H9 (cell line): Measurements from ENCODE around the gene TBC1D9. TPM values are rescaled to one million over a fixed set of nuclear protein-coding genes. Genes with fewer than 3 reads are reported as not detected.

Experiments
- DNase-seq: peaks from one replicate; pipeline ENCODE4 v3.0.0-alpha.2; 2017
- H2AFZ ChIP-seq: one replicate; pipeline ENCODE4 v1.6.1; 2013; ENCODE audit warnings: mild to moderate bottlenecking, low read length, control low read depth, moderate library complexity
- H2AK5ac ChIP-seq: 2 replicates; pipeline ENCODE4 v1.6.1; 2013; ENCODE audit warnings: low read length, control low read depth, mixed read lengths; ENCODE audit not compliant: insufficient read length
- H2BK120ac ChIP-seq: one replicate; pipeline ENCODE4 v1.6.1; 2013; ENCODE audit warnings: low read depth, mild to moderate bottlenecking, low read length, control low read depth, inconsistent platforms; ENCODE audit not compliant: poor library complexity, severe bottlenecking
- H2BK12ac ChIP-seq: 2 replicates; pipeline ENCODE4 v1.6.1; 2013; ENCODE audit warnings: low read length, control low read depth, mixed read lengths, low read depth; ENCODE audit not compliant: insufficient read length
- H2BK15ac ChIP-seq: 2 replicates; pipeline ENCODE4 v1.6.1; 2013; ENCODE audit warnings: low read depth, low read length, control low read depth
- H2BK20ac ChIP-seq: one replicate; pipeline ENCODE4 v1.6.1; 2013; ENCODE audit warnings: low read depth, mild to moderate bottlenecking, low read length, control low read depth, inconsistent platforms; ENCODE audit not compliant: poor library complexity, severe bottlenecking
- H2BK5ac ChIP-seq: 2 replicates; pipeline ENCODE4 v1.6.1; 2013; ENCODE audit warnings: low read length, control low read depth, mixed read lengths; ENCODE audit not compliant: insufficient read length
- H3K14ac ChIP-seq: 2 replicates; pipeline ENCODE4 v1.6.1; 2013; ENCODE audit warnings: low read length, control low read depth; ENCODE audit not compliant: insufficient read depth
- H3K18ac ChIP-seq: 2 replicates; pipeline ENCODE4 v1.6.1; 2013; ENCODE audit warnings: low read depth, mild to moderate bottlenecking, mixed read lengths, low read length, control low read depth; ENCODE audit not compliant: insufficient read length
- H3K23ac ChIP-seq: 2 replicates; pipeline ENCODE4 v1.6.1; 2013; ENCODE audit warnings: low read length, control low read depth, mixed read lengths, low read depth; ENCODE audit not compliant: insufficient read length
- H3K23me2 ChIP-seq: 2 replicates; pipeline ENCODE4 v1.6.1; 2013; ENCODE audit warnings: low read depth, mild to moderate bottlenecking, mixed read lengths, low read length, control low read depth; ENCODE audit not compliant: insufficient read length, poor library complexity, severe bottlenecking
- H3K27ac ChIP-seq: 2 replicates; pipeline ENCODE4 v1.5.1; 2013; ENCODE audit warnings: low read length, control low read depth, mixed read lengths, low read depth; ENCODE audit not compliant: insufficient read length
- H3K27me3 ChIP-seq: 2 replicates; pipeline ENCODE4 v1.6.1; 2013; ENCODE audit warnings: low read length, control low read depth, inconsistent platforms; ENCODE audit not compliant: insufficient read depth
- H3K4ac ChIP-seq: 2 replicates; pipeline ENCODE4 v1.6.1; 2013; ENCODE audit warnings: low read depth, mild to moderate bottlenecking, control low read depth, inconsistent platforms, low read length, moderate library complexity
- H3K4me1 ChIP-seq: 2 replicates; pipeline ENCODE4 v1.6.1; 2013; ENCODE audit warnings: low read length, control low read depth, inconsistent platforms; ENCODE audit not compliant: insufficient read depth
- H3K4me2 ChIP-seq: 2 replicates; pipeline ENCODE4 v1.6.1; 2013; ENCODE audit warnings: low read length, control low read depth, mixed read lengths; ENCODE audit not compliant: insufficient read length, insufficient read depth
- H3K56ac ChIP-seq: 2 replicates; pipeline ENCODE4 v1.6.1; 2013; ENCODE audit warnings: low read depth, mild to moderate bottlenecking, mixed read lengths, low read length, control low read depth; ENCODE audit not compliant: insufficient read length
- H3K79me1 ChIP-seq: 2 replicates; pipeline ENCODE4 v1.6.1; 2013; ENCODE audit warnings: low read depth, mild to moderate bottlenecking, moderate library complexity, low read length, control low read depth, inconsistent platforms; ENCODE audit not compliant: insufficient read depth, poor library complexity, severe bottlenecking
- H3K79me2 ChIP-seq: 2 replicates; pipeline ENCODE4 v1.6.1; 2013; ENCODE audit warnings: low read length, control low read depth, inconsistent platforms; ENCODE audit not compliant: insufficient read depth
- H3K9ac ChIP-seq: 2 replicates; pipeline ENCODE4 v1.6.1; 2013; ENCODE audit warnings: low read length, control low read depth, mixed read lengths; ENCODE audit not compliant: insufficient read length; ENCODE audit errors: extremely low read depth
- H3K9me3 ChIP-seq: one replicate; pipeline ENCODE4 v1.6.1; 2013; ENCODE audit warnings: low read depth, low read length, inconsistent platforms; ENCODE audit not compliant: control insufficient read depth
- H3T11ph ChIP-seq: one replicate; pipeline ENCODE4 v1.6.1; 2013; ENCODE audit warnings: mild to moderate bottlenecking, low read length, control low read depth, inconsistent platforms
- H4K20me1 ChIP-seq: one replicate; pipeline ENCODE4 v1.6.1; 2013; ENCODE audit not compliant: control insufficient read depth, insufficient read length, insufficient read depth
- H4K5ac ChIP-seq: 2 replicates; pipeline ENCODE4 v1.6.1; 2013; ENCODE audit warnings: low read depth, mild to moderate bottlenecking, mixed read lengths, low read length, control low read depth; ENCODE audit not compliant: insufficient read length
- H4K8ac ChIP-seq: replicated peaks from 2 replicates; pipeline ENCODE4 v1.6.1; 2013; ENCODE audit warnings: low read length, control low read depth, mixed read lengths, low read depth; ENCODE audit not compliant: insufficient read length
- H4K91ac ChIP-seq: 2 replicates; pipeline ENCODE4 v1.6.1; 2013; ENCODE audit warnings: low read depth, mild to moderate bottlenecking, moderate library complexity, mixed read lengths, low read length, control low read depth; ENCODE audit not compliant: insufficient read length
- H3K27ac Mint-ChIP-seq, 3 experiments: 2 replicates in 2 of 3; 3 replicates in 1 of 3; pipeline ENCODE4 v1.8.0; 2020 to 2021; ENCODE audit warnings: mixed read lengths in 3 of 3, mild to moderate bottlenecking in 1 of 3, moderate library complexity in 1 of 3
- H3K27me3 Mint-ChIP-seq: 2 replicates; pipeline ENCODE4 v1.8.0; 2021; ENCODE audit warnings: low read depth, mild to moderate bottlenecking, moderate library complexity, mixed read lengths
- H3K36me3 Mint-ChIP-seq, 3 experiments: 2 replicates in 2 of 3; 3 replicates in 1 of 3; pipeline ENCODE4 v1.8.0; 2020 to 2021; ENCODE audit warnings: low read depth in 3 of 3, mixed read lengths in 3 of 3; ENCODE audit not compliant: insufficient read depth in 1 of 3
- H3K4me1 Mint-ChIP-seq, 2 experiments: 2 replicates each; pipeline ENCODE4 v1.8.0; 2020; ENCODE audit warnings: mixed read lengths in 2 of 2
- H3K4me3 Mint-ChIP-seq, 2 experiments: 2 replicates in 1 of 2; 3 replicates in 1 of 2; pipeline ENCODE4 v1.8.0; 2020 to 2021; ENCODE audit warnings: mild to moderate bottlenecking in 2 of 2, mixed read lengths in 2 of 2, moderate library complexity in 1 of 2
- H3K9me3 Mint-ChIP-seq, 2 experiments: 2 replicates in 1 of 2; 3 replicates in 1 of 2; pipeline ENCODE4 v1.8.0; 2020; ENCODE audit warnings: mild to moderate bottlenecking in 2 of 2, mixed read lengths in 2 of 2, moderate library complexity in 1 of 2
- WGBS: extraction: QIAGEN DNeasy Blood & Tissue Kit; methylation state at CpG from one replicate; pipeline ENCODE4 v1.1.7; 2013; ENCODE audit warnings: missing lambda C conversion rate, low lambda C conversion rate, mixed read lengths; ENCODE audit not compliant: insufficient read length; ENCODE audit errors: extremely low coverage; 5-methylcytosine and 5-hydroxymethylcytosine counted together
- total RNA-seq: library from RNA; stranded (reverse); gene quantifications from 2 replicates; pipeline ENCODE4 v1.2.1, GENCODE V29; 2021
- TF ChIP-seq, protein P1 (sequence below): fragments of 200-600 bp; sonication (generic); conservative IDR thresholded peaks from 3 replicates; pipeline ENCODE4 v1.8.0; 2021; ENCODE audit warnings: antibody characterized with exemption, mild to moderate bottlenecking

TBC1D9 gene
- total RNA-seq, 1 experiment from 2014 or later: 0.63 TPM

GRCh38 chr4:140642674-140643437 is 113.3 kb downstream of the TBC1D9 start:
- no peak overlapping the region for H2BK15ac ChIP-seq
- Mint-ChIP-seq H3K36me3 (no peaks in the 10 kb centered on the region; a peak in 1 of 7 replicates), H3K4me3 (no peak overlapping the region), H3K27me3 (no peaks in the 10 kb centered on the region), H3K27ac (peak overlapping the region in 1 of 3 experiments; percentile 35; a peak in 1 of 7 replicates), H3K4me1 (peaks cover 37 to 42% of the 10 kb centered on the region in 2 experiments), H3K9me3 (no peaks in the 10 kb centered on the region)
- H3K56ac ChIP-seq: no peak overlapping the region
- no peak overlapping the region for H3K27ac ChIP-seq
- no peak for DNase-seq
- no peaks in the 10 kb centered on the region for H4K20me1 ChIP-seq
- no peak overlapping the region for H2BK12ac ChIP-seq
- H3K27me3 ChIP-seq: no peaks in the 10 kb centered on the region
- no CpG with 5 or more reads among the region's 33 CpGs for WGBS
- H2AK5ac ChIP-seq: no peak overlapping the region
- no peak overlapping the region for H3T11ph ChIP-seq
- H2AFZ ChIP-seq: no peak overlapping the region
- H3K23ac ChIP-seq: no peak overlapping the region
- no peak overlapping the region for H4K8ac ChIP-seq
- H3K4me2 ChIP-seq: no peak overlapping the region
- H3K14ac ChIP-seq: no peak overlapping the region; the same call in 1 of the 2 replicates
- H3K4me1 ChIP-seq: no peaks in the 10 kb centered on the region
- H2BK5ac ChIP-seq: no peak overlapping the region
- no peaks in the 10 kb centered on the region for H3K79me2 ChIP-seq
- TF ChIP-seq, protein P1, sequence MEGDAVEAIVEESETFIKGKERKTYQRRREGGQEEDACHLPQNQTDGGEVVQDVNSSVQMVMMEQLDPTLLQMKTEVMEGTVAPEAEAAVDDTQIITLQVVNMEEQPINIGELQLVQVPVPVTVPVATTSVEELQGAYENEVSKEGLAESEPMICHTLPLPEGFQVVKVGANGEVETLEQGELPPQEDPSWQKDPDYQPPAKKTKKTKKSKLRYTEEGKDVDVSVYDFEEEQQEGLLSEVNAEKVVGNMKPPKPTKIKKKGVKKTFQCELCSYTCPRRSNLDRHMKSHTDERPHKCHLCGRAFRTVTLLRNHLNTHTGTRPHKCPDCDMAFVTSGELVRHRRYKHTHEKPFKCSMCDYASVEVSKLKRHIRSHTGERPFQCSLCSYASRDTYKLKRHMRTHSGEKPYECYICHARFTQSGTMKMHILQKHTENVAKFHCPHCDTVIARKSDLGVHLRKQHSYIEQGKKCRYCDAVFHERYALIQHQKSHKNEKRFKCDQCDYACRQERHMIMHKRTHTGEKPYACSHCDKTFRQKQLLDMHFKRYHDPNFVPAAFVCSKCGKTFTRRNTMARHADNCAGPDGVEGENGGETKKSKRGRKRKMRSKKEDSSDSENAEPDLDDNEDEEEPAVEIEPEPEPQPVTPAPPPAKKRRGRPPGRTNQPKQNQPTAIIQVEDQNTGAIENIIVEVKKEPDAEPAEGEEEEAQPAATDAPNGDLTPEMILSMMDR: no peak
- no peak overlapping the region for H3K9ac ChIP-seq
- H2BK20ac ChIP-seq: no peak overlapping the region
- H3K23me2 ChIP-seq: no peaks in the 10 kb centered on the region
- no peak overlapping the region for H2BK120ac ChIP-seq
- no peaks in the 10 kb centered on the region for H3K79me1 ChIP-seq
- no peak overlapping the region for H4K91ac ChIP-seq
- H4K5ac ChIP-seq: no peak overlapping the region
- H3K18ac ChIP-seq: no peak overlapping the region
- H3K9me3 ChIP-seq: no peaks in the 10 kb centered on the region
- no peak overlapping the region for H3K4ac ChIP-seq
